ENCODE results near the gene LYST. TPM values are rescaled to one million over a fixed set of nuclear protein-coding genes. Genes with fewer than 3 reads are reported as not detected.

LYST gene
- polyA plus RNA-seq, 1 of the 3 experiments (the other 2 are of a cell fraction), result 3.9 TPM

- Histone ChIP-seq H3K9me2 (no peaks in the 10 kb centered on the region), H2AFZ (ENCODE audit: low read depth) (no peak overlapping the region), H3K9me3 (no peaks in the 10 kb centered on the region), H3K4me3 (ENCODE audit: low read depth in 2 of 2, low read length in 1 of 2) (no peak overlapping the region), H3K36me3 (replicated peaks in 1 of 2; ENCODE audit: control insufficient read depth in 1 of 2, insufficient read depth in 2 of 2, low read length in 1 of 2) (peaks cover 0 to 21% of the 10 kb centered on the region in 2 experiments), H3K27me3 (ENCODE audit: insufficient read depth) (no peaks in the 10 kb centered on the region), H3K9ac (no peak overlapping the region), H3K4me2 (no peak overlapping the region), H3F3A (replicated peaks; ENCODE audit: insufficient read depth) (no peaks in the 10 kb centered on the region), H3K4me1 (ENCODE audit: control insufficient read depth in 1 of 2, insufficient read depth in 2 of 2, low read depth in 1 of 2, low read length in 1 of 2) (no peaks in the 10 kb centered on the region), H4K20me1 (ENCODE audit: insufficient read depth) (no peaks in the 10 kb centered on the region), H3K27ac (ENCODE audit: low read depth in 2 of 2, low read length in 1 of 2) (no peak overlapping the region), H3K79me2 (ENCODE audit: insufficient read depth) (no peaks in the 10 kb centered on the region)
- TF ChIP-seq TEAD4 (IDR thresholded peaks at IDR 0.05; ENCODE audit: borderline replicate concordance, insufficient read depth) (no peak), MEF2A (IDR thresholded peaks at IDR 0.05; ENCODE audit: borderline replicate concordance, low read depth) (no peak), EP300 (IDR thresholded peaks at IDR 0.05; ENCODE audit: borderline replicate concordance in 1 of 2, low read depth in 1 of 2, low read length in 1 of 2) (no peak), RCOR1 (IDR thresholded peaks at IDR 0.05; ENCODE audit: low read length) (no peak), GATA2 (CRISPR knock-in tag; IDR thresholded peaks at IDR 0.05) (no peak), IRF3 (IDR thresholded peaks at IDR 0.05; ENCODE audit: low read depth, low read length) (no peak), SMC3 (IDR thresholded peaks at IDR 0.05; ENCODE audit: low read depth, low read length) (no peak), REST (IDR thresholded peaks at IDR 0.05; ENCODE audit: low read depth, low read length) (no peak), POLR2AphosphoS5 (IDR thresholded peaks at IDR 0.05; ENCODE audit: low read depth, low read length) (no peak), ELF1 (IDR thresholded peaks at IDR 0.05) (no peak), PBX3 (IDR thresholded peaks at IDR 0.05) (no peak), RAD21 (IDR thresholded peaks at IDR 0.05; ENCODE audit: low read length) (no peak), RFX5 (IDR thresholded peaks at IDR 0.05; ENCODE audit: low read length) (no peak), CHD2 (IDR thresholded peaks at IDR 0.05; ENCODE audit: low read length, partially characterized antibody) (no peak), TCF12 (IDR thresholded peaks at IDR 0.05) (no peak), TAF1 (IDR thresholded peaks at IDR 0.05; ENCODE audit: borderline replicate concordance, low read depth, low read length) (no peak), USF1 (IDR thresholded peaks at IDR 0.05; ENCODE audit: borderline replicate concordance, low read depth) (no peak), MAX (IDR thresholded peaks at IDR 0.05; ENCODE audit: low read depth) (no peak)
- ChIA-PET CTCF (interaction anchor here (1.4 kb wide), 1 partner anchor 95 kb away, joined by 3 read pairs; no protein-coding TSS in a partner anchor), POLR2A (no interaction called here)
- 94% methylated on average over 4 of the region's 4 CpGs for WGBS (ENCODE audit: low lambda C conversion rate)
- no peak for DNase-seq
Observed at GRCh38 chr1:235689356-235689755, 177.3 kb downstream of the LYST start.
